K562 (cell line): ENCODE data around the gene MCM7. TPM values are rescaled to one million over a fixed set of nuclear protein-coding genes. Genes with fewer than 3 reads are reported as not detected.

ENCODE experiments used
- BCL6 ChIP-seq: fragments of 250-450 bp; sonication (Bioruptor Pico); IDR thresholded peaks from 2 replicates; pipeline ENCODE4 v1.4.0; 2020
- CSDE1 ChIP-seq, 2 experiments: fragments of 450-650 bp; IDR thresholded peaks; 2 replicates each; pipeline ENCODE4 v1.6.1; 2016; ENCODE audit warnings: mild to moderate bottlenecking in 1 of 2
- DACH1 ChIP-seq: fragments of 450-650 bp; IDR thresholded peaks from 2 replicates; pipeline ENCODE4 v1.6.1; 2018; ENCODE audit not compliant: partially characterized antibody
- EP300 ChIP-seq: IDR thresholded peaks from 2 replicates; pipeline ENCODE4 v1.6.1; 2012; ENCODE audit warnings: low read length, improper control_type of control experiment
- HNRNPUL1 ChIP-seq: fragments of 200-400 bp; formaldehyde crosslinking; IDR thresholded peaks from 2 replicates; pipeline ENCODE4 v1.6.1; 2017; ENCODE audit warnings: low read length
- L3MBTL2 ChIP-seq: fragments of 450-650 bp; IDR thresholded peaks from 2 replicates; pipeline ENCODE4 v1.6.1; 2016; ENCODE audit warnings: mild to moderate bottlenecking, moderate library complexity
- MCM3 ChIP-seq: fragments of 450-650 bp; IDR thresholded peaks from 2 replicates; pipeline ENCODE4 v1.6.1; 2016
- MEIS2 ChIP-seq: fragments of 450-650 bp; IDR thresholded peaks from 2 replicates; pipeline ENCODE4 v1.6.1; 2014; ENCODE audit warnings: mild to moderate bottlenecking; ENCODE audit not compliant: partially characterized antibody
- NR3C1 ChIP-seq: sonication (generic); formaldehyde crosslinking; IDR thresholded peaks from 2 replicates; pipeline ENCODE4 v1.8.1; 2022; ENCODE audit warnings: missing genetic modification reagents
- PTBP1 ChIP-seq: fragments of 200-400 bp; formaldehyde crosslinking; IDR thresholded peaks from 2 replicates; pipeline ENCODE4 v1.6.1; 2017; ENCODE audit warnings: low read depth, low read length
- RBM39 ChIP-seq: fragments of 200-400 bp; formaldehyde crosslinking; optimal IDR thresholded peaks from 2 replicates; pipeline ENCODE3; 2018; ENCODE audit warnings: low read depth, low read length
- RUNX1 ChIP-seq: sonication (generic); IDR thresholded peaks from 2 replicates; pipeline ENCODE4 v1.6.1; 2016; ENCODE audit warnings: antibody characterized with exemption, low read depth
- SMARCA5 ChIP-seq: fragments of 450-650 bp; IDR thresholded peaks from 2 replicates; pipeline ENCODE4 v1.6.1; 2016
- SPI1 ChIP-seq: IDR thresholded peaks from 2 replicates; pipeline ENCODE4 v1.6.1; 2011; ENCODE audit warnings: low read depth, low read length, control low read depth, borderline replicate concordance
- YBX1 ChIP-seq: fragments of 450-650 bp; IDR thresholded peaks from 2 replicates; pipeline ENCODE4 v1.7.1; 2016; ENCODE audit warnings: mild to moderate bottlenecking
- ZFP1 ChIP-seq: fragments of 450-650 bp; formaldehyde crosslinking; IDR thresholded peaks from 2 replicates; pipeline ENCODE4 v1.4.0; 2020; ENCODE audit warnings: mild to moderate bottlenecking, mixed read lengths
- ZNF133 ChIP-seq: fragments of 250-450 bp; sonication (Bioruptor Pico); IDR thresholded peaks from 2 replicates; pipeline ENCODE4 v1.4.0; 2020; ENCODE audit warnings: mild to moderate bottlenecking
- ZNF174 ChIP-seq: fragments of 250-450 bp; sonication (Bioruptor Pico); IDR thresholded peaks from 2 replicates; pipeline ENCODE4 v1.4.0; 2020; ENCODE audit warnings: mild to moderate bottlenecking
- ZNF282 ChIP-seq: sonication (generic); formaldehyde crosslinking; IDR thresholded peaks from 2 replicates; pipeline ENCODE4 v1.8.1; 2023; ENCODE audit warnings: missing genetic modification reagents
- ZNF347 ChIP-seq: fragments of 450-650 bp; formaldehyde crosslinking; IDR thresholded peaks from 2 replicates; pipeline ENCODE4 v1.4.0; 2020; ENCODE audit warnings: low read depth, mild to moderate bottlenecking, moderate library complexity
- ZNF384 ChIP-seq: IDR thresholded peaks from 2 replicates; pipeline ENCODE4 v1.6.1; 2012; ENCODE audit warnings: low read depth, low read length, improper control_type of control experiment
- ZNF668 ChIP-seq: fragments of 250-450 bp; sonication (Bioruptor Pico); IDR thresholded peaks from 2 replicates; pipeline ENCODE4 v1.8.0; 2022; ENCODE audit warnings: mild to moderate bottlenecking, inconsistent platforms
- polyA plus RNA-seq, 8 experiments: library from polyadenylated mRNA; depleted of rRNA in 4 of 8; stranded (reverse) in 5 of 8; unstranded in 3 of 8; fragments of >200 nt; fragmentation: Nextera tagmentation in 2 of 8; fragmentation: Illumina TruSeq in 1 of 8; extraction: Ambion mirVana in 2 of 8; extraction: Trizol in 1 of 8; gene quantifications; 2 replicates each; pipeline versions ENCODE4 v1.2.1 to v1.2.3, GENCODE V29; 2011 to 2014; ENCODE audit warnings: inconsistent platforms in 1 of 8, missing spikeins in 1 of 8
- total RNA-seq, 7 experiments: library from RNA; depleted of rRNA in 6 of 7; stranded (reverse); fragments of >200 nt in 6 of 7; fragmentation: Illumina TruSeq in 2 of 7; extraction: Trizol in 2 of 7; gene quantifications; 2 replicates each; pipeline versions ENCODE4 v1.2.1 to v1.2.3, GENCODE V29; 2011 to 2021; ENCODE audit warnings: low replicate concordance in 1 of 7
- TF ChIP-seq, protein P1 (sequence below), 2 experiments: fragments of 150-350 bp in 1 of 2; IDR thresholded peaks; 2 replicates each; pipeline ENCODE4 v1.6.1; 2012 to 2016; ENCODE audit warnings: low read depth in 2 of 2, low read length in 2 of 2, mild to moderate bottlenecking in 1 of 2, moderate library complexity in 1 of 2
- TF ChIP-seq, protein P2 (sequence below): fragments of 450-650 bp; IDR thresholded peaks from 2 replicates; pipeline ENCODE4 v1.6.1; 2016; ENCODE audit warnings: antibody characterized with exemption
- TF ChIP-seq, protein P3 (sequence below): sonication (generic); formaldehyde crosslinking; IDR thresholded peaks from 2 replicates; pipeline ENCODE4 v1.8.0; 2022; ENCODE audit warnings: missing genetic modification reagents, mild to moderate bottlenecking, borderline replicate concordance

Gene MCM7
- total and polyA plus RNA-seq, 9 of the 15 experiments (the other 6 are each of a cell fraction or from before 2014, with no cell fraction given) = 329 to 856 (median 437) TPM

GRCh38 chr7:100049441-100050291 lies 51.5 kb downstream of the MCM7 start, which contains the start of gene ZSCAN21 (continued):
- TF ChIP-seq ZNF133 (CRISPR knock-in tag) (no peak), L3MBTL2 (peak; percentile 58; the same call in 1 of the 2 replicates), HNRNPUL1 (no peak), ZNF668 (no peak), MCM3 (no peak), YBX1 (no peak), ZFP1 (CRISPR knock-in tag) (no peak), SPI1 (no peak), NR3C1 (no peak), SMARCA5 (no peak), ZNF282 (CRISPR knock-in tag) (no peak), RUNX1 (no peak), PTBP1 (no peak), RBM39 (no peak), BCL6 (CRISPR knock-in tag) (no peak), MEIS2 (no peak), ZNF384 (0 out of 2 replicates have a peak, but pooled peaks have one; percentile 16), DACH1 (peak; percentile 97), CSDE1 (IDR thresholded peaks at IDR 0.05) (peak in 1 of 2 experiments; percentile 50; a peak in 1 of 4 replicates), ZNF174 (CRISPR knock-in tag) (no peak), EP300 (peak; percentile 46), ZNF347 (CRISPR knock-in tag) (no peak)
- TF ChIP-seq, protein P1, sequence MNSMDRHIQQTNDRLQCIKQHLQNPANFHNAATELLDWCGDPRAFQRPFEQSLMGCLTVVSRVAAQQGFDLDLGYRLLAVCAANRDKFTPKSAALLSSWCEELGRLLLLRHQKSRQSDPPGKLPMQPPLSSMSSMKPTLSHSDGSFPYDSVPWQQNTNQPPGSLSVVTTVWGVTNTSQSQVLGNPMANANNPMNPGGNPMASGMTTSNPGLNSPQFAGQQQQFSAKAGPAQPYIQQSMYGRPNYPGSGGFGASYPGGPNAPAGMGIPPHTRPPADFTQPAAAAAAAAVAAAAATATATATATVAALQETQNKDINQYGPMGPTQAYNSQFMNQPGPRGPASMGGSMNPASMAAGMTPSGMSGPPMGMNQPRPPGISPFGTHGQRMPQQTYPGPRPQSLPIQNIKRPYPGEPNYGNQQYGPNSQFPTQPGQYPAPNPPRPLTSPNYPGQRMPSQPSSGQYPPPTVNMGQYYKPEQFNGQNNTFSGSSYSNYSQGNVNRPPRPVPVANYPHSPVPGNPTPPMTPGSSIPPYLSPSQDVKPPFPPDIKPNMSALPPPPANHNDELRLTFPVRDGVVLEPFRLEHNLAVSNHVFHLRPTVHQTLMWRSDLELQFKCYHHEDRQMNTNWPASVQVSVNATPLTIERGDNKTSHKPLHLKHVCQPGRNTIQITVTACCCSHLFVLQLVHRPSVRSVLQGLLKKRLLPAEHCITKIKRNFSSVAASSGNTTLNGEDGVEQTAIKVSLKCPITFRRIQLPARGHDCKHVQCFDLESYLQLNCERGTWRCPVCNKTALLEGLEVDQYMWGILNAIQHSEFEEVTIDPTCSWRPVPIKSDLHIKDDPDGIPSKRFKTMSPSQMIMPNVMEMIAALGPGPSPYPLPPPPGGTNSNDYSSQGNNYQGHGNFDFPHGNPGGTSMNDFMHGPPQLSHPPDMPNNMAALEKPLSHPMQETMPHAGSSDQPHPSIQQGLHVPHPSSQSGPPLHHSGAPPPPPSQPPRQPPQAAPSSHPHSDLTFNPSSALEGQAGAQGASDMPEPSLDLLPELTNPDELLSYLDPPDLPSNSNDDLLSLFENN (IDR thresholded peaks at IDR 0.05; ENCODE audit: low read depth in 2 of 2, low read length in 2 of 2) = peak in 1 of 2 experiments; percentile 30; a peak in 1 of 4 replicates
- TF ChIP-seq, protein P2, sequence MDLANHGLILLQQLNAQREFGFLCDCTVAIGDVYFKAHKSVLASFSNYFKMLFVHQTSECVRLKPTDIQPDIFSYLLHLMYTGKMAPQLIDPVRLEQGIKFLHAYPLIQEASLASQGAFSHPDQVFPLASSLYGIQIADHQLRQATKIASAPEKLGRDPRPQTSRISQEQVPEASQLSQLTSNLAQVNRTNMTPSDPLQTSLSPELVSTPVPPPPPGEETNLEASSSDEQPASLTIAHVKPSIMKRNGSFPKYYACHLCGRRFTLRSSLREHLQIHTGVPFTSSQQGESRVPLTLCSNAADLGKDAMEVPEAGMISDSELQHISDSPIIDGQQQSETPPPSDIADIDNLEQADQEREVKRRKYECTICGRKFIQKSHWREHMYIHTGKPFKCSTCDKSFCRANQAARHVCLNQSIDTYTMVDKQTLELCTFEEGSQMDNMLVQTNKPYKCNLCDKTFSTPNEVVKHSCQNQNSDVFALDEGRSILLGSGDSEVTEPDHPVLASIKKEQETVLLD = peak; percentile 59
- TF ChIP-seq, protein P3, sequence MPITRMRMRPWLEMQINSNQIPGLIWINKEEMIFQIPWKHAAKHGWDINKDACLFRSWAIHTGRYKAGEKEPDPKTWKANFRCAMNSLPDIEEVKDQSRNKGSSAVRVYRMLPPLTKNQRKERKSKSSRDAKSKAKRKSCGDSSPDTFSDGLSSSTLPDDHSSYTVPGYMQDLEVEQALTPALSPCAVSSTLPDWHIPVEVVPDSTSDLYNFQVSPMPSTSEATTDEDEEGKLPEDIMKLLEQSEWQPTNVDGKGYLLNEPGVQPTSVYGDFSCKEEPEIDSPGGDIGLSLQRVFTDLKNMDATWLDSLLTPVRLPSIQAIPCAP = no peak
